Fibroblast of lung (primary cell): ENCODE data around the gene GUCA1A. TPM values are rescaled to one million over a fixed set of nuclear protein-coding genes. Genes with fewer than 3 reads are reported as not detected.
"Not testable (repeated sequence)": the region's sequence is repeated elsewhere in the genome, so short reads cannot be mapped to it uniquely, and the experiment has no call there.

ENCODE experiments used
- DNase-seq, 2 donors: peaks; one replicate each; pipeline versions ENCODE4 v3.0.0 to v3.0.0-alpha.2; 2010; ENCODE audit warnings: low read depth in 2 of 2
- H2AFZ ChIP-seq: 2 replicates; pipeline ENCODE4 v1.5.1; 2012; ENCODE audit warnings: low read length, control low read depth, inconsistent platforms
- H3K27ac ChIP-seq: 2 replicates; pipeline ENCODE4 v1.5.1; 2011; ENCODE audit warnings: low read length, control low read depth; ENCODE audit not compliant: insufficient read depth
- H3K27me3 ChIP-seq: 2 replicates; pipeline ENCODE4 v1.5.1; 2011; ENCODE audit warnings: mild to moderate bottlenecking, low read length; ENCODE audit not compliant: control insufficient read depth, insufficient read depth
- H3K36me3 ChIP-seq: 2 replicates; pipeline ENCODE4 v1.5.1; 2011; ENCODE audit warnings: low read length; ENCODE audit not compliant: control insufficient read depth, insufficient read depth
- H3K4me1 ChIP-seq: 2 replicates; pipeline ENCODE4 v1.5.1; 2011; ENCODE audit warnings: low read length; ENCODE audit not compliant: control insufficient read depth, insufficient read depth; ENCODE audit errors: extremely low read depth
- H3K4me2 ChIP-seq: 2 replicates; pipeline ENCODE4 v1.5.1; 2011; ENCODE audit warnings: low read length, control low read depth; ENCODE audit not compliant: insufficient read depth; ENCODE audit errors: extremely low read depth
- H3K4me3 ChIP-seq, 4 experiments: fragments of 200-600 bp in 1 of 4; sonication (generic) in 1 of 4; replicated peaks in 1 of 4; 2 replicates each; pipeline ENCODE4 v1.5.1; 2011 to 2016; ENCODE audit warnings: low read length in 4 of 4, low read depth in 3 of 4, mild to moderate bottlenecking in 3 of 4, control low read depth in 2 of 4, inconsistent platforms in 1 of 4, mixed read lengths in 1 of 4; ENCODE audit not compliant: insufficient read depth in 1 of 4; ENCODE audit errors: control extremely low read depth in 1 of 4
- H3K79me2 ChIP-seq: 2 replicates; pipeline ENCODE4 v1.5.1; 2012; ENCODE audit warnings: mild to moderate bottlenecking, low read length, inconsistent platforms; ENCODE audit not compliant: control insufficient read depth, insufficient read depth
- H3K9ac ChIP-seq: 2 replicates; pipeline ENCODE4 v1.5.1; 2011; ENCODE audit warnings: mild to moderate bottlenecking, low read length, control low read depth; ENCODE audit not compliant: insufficient read depth
- H3K9me3 ChIP-seq: 2 replicates; pipeline ENCODE4 v1.5.1; 2012; ENCODE audit warnings: low read depth, low read length; ENCODE audit not compliant: control insufficient read depth, insufficient read depth
- H4K20me1 ChIP-seq: 2 replicates; pipeline ENCODE4 v1.5.1; 2011; ENCODE audit warnings: low read length; ENCODE audit not compliant: control insufficient read depth, insufficient read depth; ENCODE audit errors: extremely low read depth
- CTCF ChIP-seq, 2 donors: IDR thresholded peaks in 1 of 2; conservative IDR thresholded peaks in 1 of 2; 1 replicate in 1 of 2; 2 replicates in 1 of 2; pipeline ENCODE4 v1.5.1; 2011 to 2012; ENCODE audit warnings: low read length in 2 of 2, control low read depth in 1 of 2, inconsistent platforms in 1 of 2, low read depth in 1 of 2, mild to moderate bottlenecking in 1 of 2
- EZH2 ChIP-seq: IDR thresholded peaks from 2 replicates; pipeline ENCODE4 v1.5.1; 2012; ENCODE audit warnings: low read length, control low read depth, mild to moderate bottlenecking; ENCODE audit errors: missing control alignments
- polyA plus RNA-seq, 2 donors: library from polyadenylated mRNA; depleted of rRNA in 1 of 2; stranded (reverse) in 1 of 2; unstranded in 1 of 2; fragments of >200 nt; gene quantifications; 2 replicates each; pipeline ENCODE4 v1.2.1, GENCODE V29; 2011 to 2012; ENCODE audit warnings: missing spikeins in 1 of 2
- total RNA-seq: library from RNA; depleted of rRNA; stranded (reverse); fragments of >200 nt; gene quantifications from 2 replicates; pipeline ENCODE4 v1.2.1, GENCODE V29; 2014

Gene GUCA1A
- total and polyA plus RNA-seq, 2 donors (not counting 1 experiment from before 2014, with no cell fraction given) = 0.16 to 0.33 TPM

GRCh38 chr6:42199106-42199981 lies 26.2 kb downstream of the GUCA1A start:
- H3K27ac ChIP-seq = peak overlapping the region; percentile 49
- H3K9me3 ChIP-seq = no peaks in the 10 kb centered on the region
- H3K79me2 ChIP-seq = no peaks in the 10 kb centered on the region
- H3K36me3 ChIP-seq = no peaks in the 10 kb centered on the region
- peak overlapping the region; percentile 62 for H3K4me2 ChIP-seq
- H2AFZ ChIP-seq = no peak overlapping the region
- DNase-seq = peak; percentile 77 to 82
- no peak for TF ChIP-seq EZH2
- TF ChIP-seq CTCF (conservative IDR thresholded peaks at IDR 0.05 in 1 of 2, IDR thresholded peaks at IDR 0.05 in 1 of 2; ENCODE audit: low read depth in 1 of 2, low read length in 2 of 2) = no peak
- no peaks in the 10 kb centered on the region for H3K27me3 ChIP-seq
- no peaks in the 10 kb centered on the region for H4K20me1 ChIP-seq
- H3K9ac ChIP-seq = no peak overlapping the region
- no peak overlapping the region for H3K4me3 ChIP-seq
- H3K4me1 ChIP-seq = peaks cover 28% of the 10 kb centered on the region

- Histone ChIP-seq H4K20me1 (no peaks in the 10 kb centered on the region), H3K4me2 (peak overlapping the region; percentile 23), H2AFZ (no peak overlapping the region), H3K4me3 (no peak overlapping the region), H3K27ac (peak overlapping the region; percentile 73), H3K9ac (no peak overlapping the region), H3K4me1 (peaks cover 32% of the 10 kb centered on the region), H3K36me3 (no peaks in the 10 kb centered on the region), H3K27me3 (no peaks in the 10 kb centered on the region), H3K79me2 (no peaks in the 10 kb centered on the region), H3K9me3 (no peaks in the 10 kb centered on the region)
- DNase-seq = peak; percentile 96 to 99
- TF ChIP-seq CTCF (conservative IDR thresholded peaks at IDR 0.05 in 1 of 2, IDR thresholded peaks at IDR 0.05 in 1 of 2; ENCODE audit: low read depth in 1 of 2, low read length in 2 of 2) (no peak), EZH2 (no peak)
These were observed 26.9 kb downstream of the GUCA1A start for GRCh38 chr6:42200035-42200434.

GRCh38 chr6:42201382-42201781 lies 28.2 kb downstream of the GUCA1A start:
- TF ChIP-seq CTCF (conservative IDR thresholded peaks at IDR 0.05 in 1 of 2, IDR thresholded peaks at IDR 0.05 in 1 of 2; ENCODE audit: low read depth in 1 of 2, low read length in 2 of 2) = no peak
- no peak for TF ChIP-seq EZH2
- H3K9me3 ChIP-seq = no peaks in the 10 kb centered on the region
- H2AFZ ChIP-seq = no peak overlapping the region
- H3K36me3 ChIP-seq = no peaks in the 10 kb centered on the region
- H4K20me1 ChIP-seq = no peaks in the 10 kb centered on the region
- DNase-seq = peak in 1 of 2 donors; percentile 45
- H3K79me2 ChIP-seq = no peaks in the 10 kb centered on the region
- no peak overlapping the region for H3K4me2 ChIP-seq
- no peaks in the 10 kb centered on the region for H3K27me3 ChIP-seq
- no peak overlapping the region for H3K9ac ChIP-seq
- peak overlapping the region; percentile 18 for H3K27ac ChIP-seq
- no peak overlapping the region for H3K4me3 ChIP-seq
- H3K4me1 ChIP-seq = peaks cover 32% of the 10 kb centered on the region

GRCh38 chr6:42202131-42202915 lies 29.2 kb downstream of the GUCA1A start:
- H3K27ac ChIP-seq, H4K20me1 ChIP-seq, H3K79me2 ChIP-seq, H3K4me3 ChIP-seq, H3K4me2 ChIP-seq, H3K9ac ChIP-seq, H3K9me3 ChIP-seq, H3K27me3 ChIP-seq, H2AFZ ChIP-seq, DNase-seq, H3K36me3 ChIP-seq: not testable (repeated sequence)
- H3K4me1 ChIP-seq = peaks cover 32% of the 10 kb centered on the region
